Measurements from ENCODE around the gene PWP2.
"Not testable (repeated sequence)": the region's sequence is repeated elsewhere in the genome, so short reads cannot be mapped to it uniquely, and the experiment has no call there.

PWP2 gene

GRCh38 chr21:44167527-44167926 is 60.3 kb downstream of the PWP2 start:
- DNase-seq = not testable (repeated sequence)

GRCh38 chr21:44170326-44170725 is 63.1 kb downstream of the PWP2 start:
- not testable (repeated sequence) for DNase-seq

- DNase-seq = not testable (repeated sequence)
Measured at GRCh38 chr21:44170863-44171262, 63.7 kb downstream of the PWP2 start.

- DNase-seq = not testable (repeated sequence)
Measured at GRCh38 chr21:44171962-44172572, 64.9 kb downstream of the PWP2 start.

- DNase-seq = not testable (repeated sequence)
Measured at GRCh38 chr21:44172741-44173140, 65.5 kb downstream of the PWP2 start.

- not testable (repeated sequence) for DNase-seq
Measured at GRCh38 chr21:44175189-44175588, 68.0 kb downstream of the PWP2 start.

GRCh38 chr21:44176127-44176526 is 68.9 kb downstream of the PWP2 start:
- not testable (repeated sequence) for DNase-seq

Measured in activated CD4-positive, alpha-beta T cell treated with anti-CD3 and anti-CD28 coated beads for 48 hours (primary cell).